GM23248 (cell line): Measurements from ENCODE around the gene TPGS1. TPM values are rescaled to one million over a fixed set of nuclear protein-coding genes. Genes with fewer than 3 reads are reported as not detected.
A peak's percentile ranks its signal among the peaks of the same experiment; 100 is the strongest.

Experiments
- DNase-seq: peaks from one replicate; pipeline ENCODE4 v3.0.0-alpha.2; 2015
- H2AFZ ChIP-seq: fragments of 200-600 bp; sonication (generic); 2 replicates; pipeline ENCODE4 v1.6.1; 2016; ENCODE audit warnings: antibody characterized with exemption
- H3F3A ChIP-seq: fragments of 200-600 bp; sonication (generic); 2 replicates; pipeline ENCODE4 v1.6.1; 2016; ENCODE audit warnings: mild to moderate bottlenecking, antibody characterized with exemption, mixed run types; ENCODE audit not compliant: insufficient read depth
- H3K27ac ChIP-seq: fragments of 200-600 bp; sonication (generic); 2 replicates; pipeline ENCODE4 v1.5.1; 2016; ENCODE audit warnings: mild to moderate bottlenecking
- H3K27me3 ChIP-seq: fragments of 200-600 bp; sonication (generic); replicated peaks from 2 replicates; pipeline ENCODE4 v1.6.1; 2016; ENCODE audit warnings: mild to moderate bottlenecking; ENCODE audit not compliant: insufficient read depth
- H3K36me3 ChIP-seq: fragments of 200-600 bp; sonication (generic); 2 replicates; pipeline ENCODE4 v1.6.1; 2016; ENCODE audit warnings: low read depth, mild to moderate bottlenecking
- H3K4me1 ChIP-seq: fragments of 200-600 bp; sonication (generic); 2 replicates; pipeline ENCODE4 v1.6.1; 2016; ENCODE audit warnings: mild to moderate bottlenecking; ENCODE audit not compliant: insufficient read depth
- H3K4me2 ChIP-seq: fragments of 200-600 bp; sonication (generic); one replicate; pipeline ENCODE4 v1.6.1; 2016; ENCODE audit warnings: mild to moderate bottlenecking; ENCODE audit not compliant: unreplicated experiment
- H3K4me3 ChIP-seq: fragments of 200-600 bp; sonication (generic); 2 replicates; pipeline ENCODE4 v1.5.1; 2016; ENCODE audit warnings: mild to moderate bottlenecking
- H3K79me2 ChIP-seq: fragments of 200-600 bp; sonication (generic); 2 replicates; pipeline ENCODE4 v1.6.1; 2016; ENCODE audit warnings: mild to moderate bottlenecking; ENCODE audit not compliant: insufficient read depth
- H3K9ac ChIP-seq: fragments of 200-600 bp; sonication (generic); 2 replicates; pipeline ENCODE4 v1.6.1; 2016; ENCODE audit warnings: mild to moderate bottlenecking
- H3K9me2 ChIP-seq: fragments of 200-600 bp; sonication (generic); 2 replicates; pipeline ENCODE4 v1.6.1; 2016; ENCODE audit warnings: mixed run types, mild to moderate bottlenecking, moderate library complexity; ENCODE audit not compliant: insufficient read depth
- H3K9me3 ChIP-seq: fragments of 200-600 bp; sonication (generic); one replicate; pipeline ENCODE4 v1.6.1; 2017; ENCODE audit warnings: low read depth
- H4K20me1 ChIP-seq: fragments of 200-600 bp; sonication (generic); 2 replicates; pipeline ENCODE4 v1.6.0; 2016; ENCODE audit not compliant: insufficient read depth
- EZH2 ChIP-seq: fragments of 200-600 bp; sonication (generic); IDR thresholded peaks from 2 replicates; pipeline ENCODE4 v1.6.1; 2018; ENCODE audit warnings: antibody characterized with exemption, mild to moderate bottlenecking; ENCODE audit not compliant: insufficient read depth, poor library complexity, severe bottlenecking
- EZH2phosphoT487 ChIP-seq: fragments of 200-600 bp; sonication (generic); IDR thresholded peaks from 2 replicates; pipeline ENCODE4 v1.6.1; 2018; ENCODE audit warnings: antibody characterized with exemption, moderate library complexity, mild to moderate bottlenecking, low read depth; ENCODE audit not compliant: insufficient read depth
- WGBS, 2 experiments: methylation state at CpG; one replicate each; pipeline ENCODE4 v1.1.6; 2015 to 2017; ENCODE audit warnings: low lambda C conversion rate in 2 of 2, low coverage in 1 of 2; ENCODE audit errors: missing lambda C conversion rate in 2 of 2; 5-methylcytosine and 5-hydroxymethylcytosine counted together
- in situ Hi-C: fragments of 300-500 bp; cut with MboI; formaldehyde crosslinking; loops from 2 replicates; pipeline ENCODE4 v1.15.0; 2020
- polyA plus RNA-seq: library from polyadenylated mRNA; unstranded; fragments of >200 nt; fragmentation: Nextera tagmentation; extraction: Ambion mirVana; gene quantifications from 2 replicates; pipeline ENCODE4 v1.2.1, GENCODE V29; 2016
- total RNA-seq: library from RNA; depleted of rRNA; stranded (reverse); fragments of >200 nt; shearing (Covaris generic); gene quantifications from 2 replicates; pipeline ENCODE4 v1.2.3, GENCODE V29; 2014; rRNA removed

TPGS1 gene
- total and polyA plus RNA-seq, 2 experiments from 2014 or later, result 22.0 to 60.5 TPM

GRCh38 chr19:566403-566802 is 59.1 kb downstream of the TPGS1 start:
- TF ChIP-seq EZH2 (no peak), EZH2phosphoT487 (no peak)
- 0 out of 2 replicates have a peak, but pooled peaks cover 3% of the 10 kb centered on the region for H3K4me1 ChIP-seq
- H3K27ac ChIP-seq, result no peak overlapping the region
- H3K9me2 ChIP-seq, result no peaks in the 10 kb centered on the region
- 31 to 33% methylated on average over 18 to 19 of the region's 19 CpGs for WGBS, 2 experiments
- no peak overlapping the region for H3K4me2 ChIP-seq
- H3K9me3 ChIP-seq, result no peaks in the 10 kb centered on the region
- H3K36me3 ChIP-seq, result no peaks in the 10 kb centered on the region
- no peaks in the 10 kb centered on the region for H4K20me1 ChIP-seq
- H3K4me3 ChIP-seq, result no peak overlapping the region
- no peaks in the 10 kb centered on the region for H3K79me2 ChIP-seq
- H2AFZ ChIP-seq, result no peak overlapping the region
- DNase-seq, result peak; percentile 56
- H3K9ac ChIP-seq, result no peak overlapping the region
- no peaks in the 10 kb centered on the region for H3K27me3 ChIP-seq
- in situ Hi-C loops, result no loop called here
- H3F3A ChIP-seq, result 0 out of 2 replicates have a peak, but pooled peaks cover under 1% of the 10 kb centered on the region

GRCh38 chr19:566844-567243 is 59.5 kb downstream of the TPGS1 start:
- H3K79me2 ChIP-seq, result no peaks in the 10 kb centered on the region
- no peaks in the 10 kb centered on the region for H4K20me1 ChIP-seq
- H3K4me2 ChIP-seq, result no peak overlapping the region
- H3F3A ChIP-seq, result peaks cover 4% of the 10 kb centered on the region; the same call in 1 of the 2 replicates
- no peak overlapping the region for H2AFZ ChIP-seq
- no peak overlapping the region for H3K27ac ChIP-seq
- H3K9me3 ChIP-seq, result no peaks in the 10 kb centered on the region
- no peaks in the 10 kb centered on the region for H3K36me3 ChIP-seq
- in situ Hi-C loops, result no loop called here
- WGBS, 2 experiments, result 73 to 80% methylated on average over 13 to 16 of the region's 16 CpGs
- no peak for DNase-seq
- no peak overlapping the region for H3K9ac ChIP-seq
- H3K9me2 ChIP-seq, result no peaks in the 10 kb centered on the region
- no peak overlapping the region for H3K4me3 ChIP-seq
- 0 out of 2 replicates have a peak, but pooled peaks cover 3% of the 10 kb centered on the region for H3K4me1 ChIP-seq
- no peak for TF ChIP-seq EZH2phosphoT487
- no peak for TF ChIP-seq EZH2
- no peaks in the 10 kb centered on the region for H3K27me3 ChIP-seq

GRCh38 chr19:567296-567900 is 60.1 kb downstream of the TPGS1 start:
- H3K9me3 ChIP-seq, result no peaks in the 10 kb centered on the region
- no peaks in the 10 kb centered on the region for H3K79me2 ChIP-seq
- no peaks in the 10 kb centered on the region for H3K36me3 ChIP-seq
- H3K4me3 ChIP-seq, result no peak overlapping the region
- H3K27ac ChIP-seq, result no peak overlapping the region
- H2AFZ ChIP-seq, result no peak overlapping the region
- no peaks in the 10 kb centered on the region for H4K20me1 ChIP-seq
- no peaks in the 10 kb centered on the region for H3K9me2 ChIP-seq
- H3F3A ChIP-seq, result peaks cover 4% of the 10 kb centered on the region; the same call in 1 of the 2 replicates
- TF ChIP-seq EZH2phosphoT487, result no peak
- TF ChIP-seq EZH2, result no peak
- 87 to 88% methylated on average over 21 to 22 of the region's 22 CpGs for WGBS, 2 experiments
- H3K4me2 ChIP-seq, result no peak overlapping the region
- 0 out of 2 replicates have a peak, but pooled peaks cover 3% of the 10 kb centered on the region for H3K4me1 ChIP-seq
- no peak for DNase-seq
- no peaks in the 10 kb centered on the region for H3K27me3 ChIP-seq
- in situ Hi-C loops, result no loop called here
- no peak overlapping the region for H3K9ac ChIP-seq

Other genes with a start within 250 kb of the TPGS1 start
- gene PLPP2, start 216.1 kb upstream of the TPGS1 start, total RNA-seq, result 1.4 and 4.3 TPM in 2 replicates
- gene PLPP2, start 216.1 kb upstream of the TPGS1 start, polyA plus RNA-seq, result 1.2 and 1.3 TPM in 2 replicates
- gene MIER2, start 162.7 kb upstream of the TPGS1 start, total RNA-seq, result 11.8 and 27.8 TPM in 2 replicates
- gene MIER2, start 162.7 kb upstream of the TPGS1 start, polyA plus RNA-seq, result 28.6 and 30.7 TPM in 2 replicates
- 0.32 TPM in 1 of 2 replicates, not detected in the other for gene C2CD4C, start 98.3 kb upstream of the TPGS1 start, total RNA-seq
- gene C2CD4C, start 98.3 kb upstream of the TPGS1 start, polyA plus RNA-seq, result 0.05 TPM in 1 of 2 replicates, not detected in the other
- gene SHC2, start 46.5 kb upstream of the TPGS1 start, total RNA-seq, result not detected in 2 replicates
- gene SHC2, start 46.5 kb upstream of the TPGS1 start, polyA plus RNA-seq, result not detected in 2 replicates
- 0.54 TPM in 1 of 2 replicates, not detected in the other for gene MADCAM1, start 11.0 kb upstream of the TPGS1 start, total RNA-seq
- 0.11 and 0.38 TPM in 2 replicates for gene MADCAM1, start 11.0 kb upstream of the TPGS1 start, polyA plus RNA-seq
- gene CDC34, start 24.3 kb downstream of the TPGS1 start, total RNA-seq, result 43.0 and 50.8 TPM in 2 replicates
- 44.4 and 46.4 TPM in 2 replicates for gene CDC34, start 24.3 kb downstream of the TPGS1 start, polyA plus RNA-seq
- gene GZMM, start 36.6 kb downstream of the TPGS1 start, total RNA-seq, result not detected in 2 replicates
- gene GZMM, start 36.6 kb downstream of the TPGS1 start, polyA plus RNA-seq, result not detected in 2 replicates
- gene BSG, start 65.1 kb downstream of the TPGS1 start, total RNA-seq, result 887 and 955 TPM in 2 replicates
- 939 and 970 TPM in 2 replicates for gene BSG, start 65.1 kb downstream of the TPGS1 start, polyA plus RNA-seq
- gene HCN2, start 82.4 kb downstream of the TPGS1 start, total RNA-seq, result 1.8 and 3.1 TPM in 2 replicates
- 0.14 TPM in 1 of 2 replicates, not detected in the other for gene HCN2, start 82.4 kb downstream of the TPGS1 start, polyA plus RNA-seq
- 36.2 and 48.8 TPM in 2 replicates for gene POLRMT, start 126.0 kb downstream of the TPGS1 start, total RNA-seq
- gene POLRMT, start 126.0 kb downstream of the TPGS1 start, polyA plus RNA-seq, result 21.8 and 23.6 TPM in 2 replicates
- 0.13 and 1.2 TPM in 2 replicates for gene FGF22, start 132.4 kb downstream of the TPGS1 start, total RNA-seq
- gene FGF22, start 132.4 kb downstream of the TPGS1 start, polyA plus RNA-seq, result not detected in 2 replicates
- 71.3 and 72.4 TPM in 2 replicates for gene RNF126, start 155.7 kb downstream of the TPGS1 start, total RNA-seq
- gene RNF126, start 155.7 kb downstream of the TPGS1 start, polyA plus RNA-seq, result 52.7 and 58.5 TPM in 2 replicates
- 97.3 and 100 TPM in 2 replicates for gene FSTL3, start 168.9 kb downstream of the TPGS1 start, total RNA-seq
- gene FSTL3, start 168.9 kb downstream of the TPGS1 start, polyA plus RNA-seq, result 39.2 and 41.4 TPM in 2 replicates
- gene PRSS57, start 188.0 kb downstream of the TPGS1 start, total RNA-seq, result not detected in 2 replicates
- not detected in 2 replicates for gene PRSS57, start 188.0 kb downstream of the TPGS1 start, polyA plus RNA-seq
- gene PALM, start 201.4 kb downstream of the TPGS1 start, total RNA-seq, result 2.5 and 2.7 TPM in 2 replicates
- 0.32 and 0.36 TPM in 2 replicates for gene PALM, start 201.4 kb downstream of the TPGS1 start, polyA plus RNA-seq
- not detected in 2 replicates for gene MISP, start 243.6 kb downstream of the TPGS1 start, total RNA-seq
- 0.13 TPM in 1 of 2 replicates, not detected in the other for gene MISP, start 243.6 kb downstream of the TPGS1 start, polyA plus RNA-seq